Stimulated activated CD4-positive, alpha-beta T cell treated with anti-CD3 and anti-CD28 coated beads, TNF-alpha, amount 100 ng/mL, for 24 hours (primary cell): ENCODE data around the gene MAP7D1.

Experiments used
- DNase-seq, 3 experiments: peaks; one replicate each; pipeline ENCODE4 v3.0.0-alpha.2; 2020; ENCODE audit warnings: low read depth in 3 of 3

MAP7D1 gene

GRCh38 chr1:36126797-36127500, 29.0 kb upstream of the MAP7D1 start:
- no peak for DNase-seq

- no peak for DNase-seq
Observed at GRCh38 chr1:36128126-36128904, 27.6 kb upstream of the MAP7D1 start.

- DNase-seq, result no peak
Observed at GRCh38 chr1:36128905-36129206, 27.1 kb upstream of the MAP7D1 start.

GRCh38 chr1:36132029-36132428, 23.9 kb upstream of the MAP7D1 start:
- no peak for DNase-seq

- DNase-seq, result no peak
Observed at GRCh38 chr1:36133484-36133883, 22.5 kb upstream of the MAP7D1 start.

GRCh38 chr1:36134031-36134430, 21.9 kb upstream of the MAP7D1 start:
- no peak for DNase-seq

GRCh38 chr1:36134505-36135329, 21.2 kb upstream of the MAP7D1 start:
- DNase-seq, result no peak

GRCh38 chr1:36135330-36135667, 20.7 kb upstream of the MAP7D1 start:
- no peak for DNase-seq

GRCh38 chr1:36135796-36136195, 20.2 kb upstream of the MAP7D1 start:
- DNase-seq, result no peak

GRCh38 chr1:36136535-36136934, 19.4 kb upstream of the MAP7D1 start:
- no peak for DNase-seq

- DNase-seq, result no peak
Observed at GRCh38 chr1:36137226-36137625, 18.7 kb upstream of the MAP7D1 start.

- no peak for DNase-seq
Observed at GRCh38 chr1:36137776-36138175, 18.2 kb upstream of the MAP7D1 start.

GRCh38 chr1:36139521-36139920, 16.4 kb upstream of the MAP7D1 start:
- no peak for DNase-seq

GRCh38 chr1:36142121-36142520, 13.8 kb upstream of the MAP7D1 start:
- no peak for DNase-seq

- DNase-seq, result no peak
Observed at GRCh38 chr1:36143424-36143823, 12.5 kb upstream of the MAP7D1 start.

GRCh38 chr1:36144413-36144812, 11.5 kb upstream of the MAP7D1 start:
- DNase-seq, result no peak

GRCh38 chr1:36148821-36149236, 7.1 kb upstream of the MAP7D1 start:
- DNase-seq, result no peak

- peak; percentile 99 to 100 (median 100) for DNase-seq
Observed at GRCh38 chr1:36149237-36149972, 6.6 kb upstream of the MAP7D1 start, which contains the start of gene TRAPPC3. Gene TRAPPC3 (minus strand): TSS chr1:36149486. CDS start chr1:36149378, 108 bp downstream.

- no peak for DNase-seq
Observed at GRCh38 chr1:36149973-36150295, 6.0 kb upstream of the MAP7D1 start.

- DNase-seq, result peak in 2 of 3 experiments; percentile 48 to 75
Observed at GRCh38 chr1:36150296-36151133, 5.4 kb upstream of the MAP7D1 start.
